GM18868 (cell line): ENCODE measurements around the gene NFE2L1.

Experiments used
- ATAC-seq: cut with Tn5 transposase; IDR thresholded peaks from one replicate; pipeline ENCODE4 v1.9.1; 2021; ENCODE audit warnings: mild to moderate bottlenecking, moderate library complexity; ENCODE audit not compliant: unreplicated experiment

NFE2L1 gene

GRCh38 chr17:48107137-48108055 lies 59.2 kb downstream of the NFE2L1 start, which contains the start of gene SNX11:
TSS of gene SNX11 (plus strand) at chr17:48107766. CDS start at chr17:48112044, 4,278 bp downstream.
- ATAC-seq = peak; percentile 73

GRCh38 chr17:48110761-48111160 lies 62.6 kb downstream of the NFE2L1 start:
- no peak for ATAC-seq
